DOHH2 (cell line): ENCODE results near the gene PLXNA2.

Experiments
- H3F3A ChIP-seq: fragments of 200-600 bp; sonication (generic), shearing (Covaris generic); 2 replicates; pipeline ENCODE4 v1.6.0; 2016; ENCODE audit warnings: antibody characterized with exemption, mild to moderate bottlenecking; ENCODE audit not compliant: control insufficient read depth, insufficient read depth
- H3K27ac ChIP-seq: fragments of 200-600 bp; sonication (generic); 2 replicates; pipeline ENCODE4 v1.5.1; 2014; ENCODE audit warnings: low read depth, mild to moderate bottlenecking, low read length, moderate library complexity
- H3K27me3 ChIP-seq: fragments of 200-600 bp; sonication (generic); 2 replicates; pipeline ENCODE4 v1.6.1; 2014; ENCODE audit warnings: mild to moderate bottlenecking, low read length, mixed read lengths; ENCODE audit not compliant: control insufficient read depth
- H3K36me3 ChIP-seq: fragments of 200-600 bp; sonication (generic); 2 replicates; pipeline ENCODE4 v1.6.1; 2014; ENCODE audit warnings: mild to moderate bottlenecking, low read length, moderate library complexity, mixed read lengths; ENCODE audit not compliant: control insufficient read depth
- H3K4me1 ChIP-seq: fragments of 200-600 bp; sonication (generic); 2 replicates; pipeline ENCODE4 v1.6.1; 2014; ENCODE audit warnings: mild to moderate bottlenecking, low read length, mixed read lengths; ENCODE audit not compliant: control insufficient read depth
- H3K4me2 ChIP-seq: fragments of 200-600 bp; sonication (generic); 2 replicates; pipeline ENCODE4 v1.6.0; 2014; ENCODE audit warnings: mild to moderate bottlenecking, low read length, moderate library complexity
- H3K4me3 ChIP-seq: fragments of 200-600 bp; sonication (generic); 2 replicates; pipeline ENCODE4 v1.5.1; 2014; ENCODE audit warnings: mild to moderate bottlenecking, low read length, mixed read lengths
- H3K79me2 ChIP-seq: fragments of 200-600 bp; sonication (generic); 2 replicates; pipeline ENCODE4 v1.6.1; 2014; ENCODE audit warnings: mild to moderate bottlenecking, low read length, mixed read lengths; ENCODE audit not compliant: control insufficient read depth
- H3K9me2 ChIP-seq: fragments of 200-600 bp; sonication (generic); replicated peaks from 2 replicates; pipeline ENCODE4 v1.6.1; 2014; ENCODE audit warnings: mild to moderate bottlenecking, low read length, mixed read lengths; ENCODE audit not compliant: control insufficient read depth
- H3K9me3 ChIP-seq: fragments of 200-600 bp; sonication (generic); 2 replicates; pipeline ENCODE4 v1.6.1; 2014; ENCODE audit warnings: antibody characterized with exemption, low read length, mixed read lengths; ENCODE audit not compliant: control insufficient read depth, insufficient read depth
- H4K20me1 ChIP-seq: fragments of 200-600 bp; sonication (generic); 2 replicates; pipeline ENCODE4 v1.6.0; 2014; ENCODE audit warnings: low read depth, mild to moderate bottlenecking, antibody characterized with exemption, low read length, moderate library complexity; ENCODE audit not compliant: control insufficient read depth, insufficient read depth
- CTCF ChIP-seq: fragments of 200-600 bp; sonication (generic); IDR thresholded peaks from one replicate; pipeline ENCODE4 v1.5.1; 2014; ENCODE audit warnings: antibody characterized with exemption, mild to moderate bottlenecking, low read depth, low read length; ENCODE audit not compliant: poor library complexity, severe bottlenecking
- EZH2phosphoT487 ChIP-seq: fragments of 200-600 bp; sonication (generic); IDR thresholded peaks from 2 replicates; pipeline ENCODE4 v1.6.1; 2017; ENCODE audit warnings: borderline replicate concordance, mild to moderate bottlenecking, antibody characterized with exemption, low read length, moderate library complexity, mixed read lengths

Gene PLXNA2

GRCh38 chr1:208054485-208054884 lies 189.7 kb downstream of the PLXNA2 start:
- H3K9me2 ChIP-seq: no peaks in the 10 kb centered on the region
- H3K4me2 ChIP-seq: no peak overlapping the region
- no peaks in the 10 kb centered on the region for H3K27me3 ChIP-seq
- no peaks in the 10 kb centered on the region for H3K4me1 ChIP-seq
- H4K20me1 ChIP-seq: no peaks in the 10 kb centered on the region
- H3K36me3 ChIP-seq: no peaks in the 10 kb centered on the region
- H3F3A ChIP-seq: no peaks in the 10 kb centered on the region
- no peak overlapping the region for H3K27ac ChIP-seq
- no peak overlapping the region for H3K4me3 ChIP-seq
- H3K9me3 ChIP-seq: no peaks in the 10 kb centered on the region
- no peak for TF ChIP-seq CTCF
- no peak for TF ChIP-seq EZH2phosphoT487
- H3K79me2 ChIP-seq: no peaks in the 10 kb centered on the region

- Histone ChIP-seq H3K4me2 (no peak overlapping the region), H3K4me1 (no peaks in the 10 kb centered on the region), H4K20me1 (no peaks in the 10 kb centered on the region), H3K4me3 (no peak overlapping the region), H3K27ac (no peak overlapping the region), H3K27me3 (no peaks in the 10 kb centered on the region), H3K79me2 (no peaks in the 10 kb centered on the region), H3K36me3 (no peaks in the 10 kb centered on the region), H3K9me2 (no peaks in the 10 kb centered on the region), H3F3A (no peaks in the 10 kb centered on the region), H3K9me3 (no peaks in the 10 kb centered on the region)
- TF ChIP-seq EZH2phosphoT487: no peak
- no peak for TF ChIP-seq CTCF
Observed at GRCh38 chr1:208053661-208054060, 190.5 kb downstream of the PLXNA2 start.

GRCh38 chr1:208052926-208053407 lies 191.2 kb downstream of the PLXNA2 start:
- no peaks in the 10 kb centered on the region for H4K20me1 ChIP-seq
- no peak for TF ChIP-seq EZH2phosphoT487
- no peaks in the 10 kb centered on the region for H3K79me2 ChIP-seq
- H3K9me2 ChIP-seq: no peaks in the 10 kb centered on the region
- H3K4me1 ChIP-seq: no peaks in the 10 kb centered on the region
- H3K36me3 ChIP-seq: no peaks in the 10 kb centered on the region
- H3K9me3 ChIP-seq: no peaks in the 10 kb centered on the region
- H3K4me2 ChIP-seq: no peak overlapping the region
- no peaks in the 10 kb centered on the region for H3F3A ChIP-seq
- H3K27me3 ChIP-seq: no peaks in the 10 kb centered on the region
- no peak overlapping the region for H3K27ac ChIP-seq
- no peak overlapping the region for H3K4me3 ChIP-seq

GRCh38 chr1:208052135-208052534 lies 192.0 kb downstream of the PLXNA2 start:
- H3K27me3 ChIP-seq: no peaks in the 10 kb centered on the region
- no peaks in the 10 kb centered on the region for H3K36me3 ChIP-seq
- H3K27ac ChIP-seq: no peak overlapping the region
- H3K4me3 ChIP-seq: no peak overlapping the region
- no peaks in the 10 kb centered on the region for H4K20me1 ChIP-seq
- no peak for TF ChIP-seq EZH2phosphoT487
- TF ChIP-seq CTCF: no peak
- no peaks in the 10 kb centered on the region for H3K4me1 ChIP-seq
- H3F3A ChIP-seq: no peaks in the 10 kb centered on the region
- no peaks in the 10 kb centered on the region for H3K9me2 ChIP-seq
- no peaks in the 10 kb centered on the region for H3K79me2 ChIP-seq
- H3K9me3 ChIP-seq: no peaks in the 10 kb centered on the region
- no peak overlapping the region for H3K4me2 ChIP-seq
